Measurements from ENCODE around the gene KIF26B. TPM values are rescaled to one million over a fixed set of nuclear protein-coding genes. Genes with fewer than 3 reads are reported as not detected.
A peak's percentile ranks its signal among the peaks of the same experiment; 100 is the strongest.
"Not testable (repeated sequence)": the region's sequence is repeated elsewhere in the genome, so short reads cannot be mapped to it uniquely, and the experiment has no call there.

Gene KIF26B
- total and polyA plus RNA-seq, 8 donors, result 0.15 to 3.2 (median 0.89) TPM; not detected in 1

- TF ChIP-seq CTCF (IDR thresholded peaks at IDR 0.05) (no peak), POLR2A (IDR thresholded peaks at IDR 0.05) (no peak), EP300 (IDR thresholded peaks at IDR 0.05) (no peak), POLR2AphosphoS5 (IDR thresholded peaks at IDR 0.05) (no peak)
- Histone ChIP-seq H3K9me3 (no peaks in the 10 kb centered on the region), H3K27me3 (no peaks in the 10 kb centered on the region), H3K36me3 (no peaks in the 10 kb centered on the region), H3K4me1 (peaks cover 0 to 22% (median 0%) of the 10 kb centered on the region in 4 donors), H3K27ac (peak overlapping the region in 1 of 5 donors; percentile 5), H3K4me3 (no peak overlapping the region)
- intact Hi-C loops (cut with DNase I; ENCODE audit: low total_unique reads), result no loop called here
- 49 to 67% (median 60%) methylated on average over 4 of the region's 4 CpGs for WGBS, 5 donors
- DNase-seq, result no peak
Observed at GRCh38 chr1:245395680-245396079, 240.9 kb downstream of the KIF26B start.

- WGBS, 5 donors, result 69 to 85% (median 78%) methylated on average over 2 of the region's 2 CpGs
- Histone ChIP-seq H3K36me3 (no peaks in the 10 kb centered on the region), H3K9me3 (no peaks in the 10 kb centered on the region), H3K27me3 (no peaks in the 10 kb centered on the region), H3K27ac (no peak overlapping the region), H3K4me3 (no peak overlapping the region), H3K4me1 (peaks cover 0 to 22% (median 0%) of the 10 kb centered on the region in 4 donors)
- DNase-seq, result no peak
- TF ChIP-seq POLR2AphosphoS5 (IDR thresholded peaks at IDR 0.05) (no peak), CTCF (IDR thresholded peaks at IDR 0.05) (no peak), EP300 (IDR thresholded peaks at IDR 0.05) (no peak)
- intact Hi-C loops (cut with DNase I; ENCODE audit: low total_unique reads), result no loop called here
Observed at GRCh38 chr1:245396615-245397014, 241.8 kb downstream of the KIF26B start.

GRCh38 chr1:245397771-245398170, 243.0 kb downstream of the KIF26B start:
- Histone ChIP-seq H3K4me1 (peaks cover 0 to 22% (median 0%) of the 10 kb centered on the region in 4 donors), H3K27me3 (no peaks in the 10 kb centered on the region), H3K9me3 (no peaks in the 10 kb centered on the region), H3K36me3 (no peaks in the 10 kb centered on the region), H3K27ac (no peak overlapping the region), H3K4me3 (no peak overlapping the region)
- 63 to 77% (median 69%) methylated on average over 3 of the region's 3 CpGs for WGBS, 5 donors
- TF ChIP-seq EP300 (IDR thresholded peaks at IDR 0.05) (no peak), CTCF (IDR thresholded peaks at IDR 0.05) (no peak), POLR2AphosphoS5 (IDR thresholded peaks at IDR 0.05) (no peak), POLR2A (IDR thresholded peaks at IDR 0.05) (no peak)
- intact Hi-C loops (cut with DNase I; ENCODE audit: low total_unique reads), result no loop called here
- DNase-seq, result no peak

GRCh38 chr1:245398180-245398579, 243.4 kb downstream of the KIF26B start:
- intact Hi-C loops (cut with DNase I; ENCODE audit: low total_unique reads), result no loop called here
- H3K27me3 ChIP-seq, result no peaks in the 10 kb centered on the region
- whole genome bisulfite sequencing, 5 donors, result 32 to 71% (median 46%) methylated on average over 5 of the region's 5 CpGs
- H3K36me3 ChIP-seq, result no peaks in the 10 kb centered on the region
- no peak for DNase-seq
- TF ChIP-seq POLR2A (IDR thresholded peaks at IDR 0.05), result no peak
- peaks cover 0 to 22% (median 0%) of the 10 kb centered on the region in 4 donors for H3K4me1 ChIP-seq
- H3K9me3 ChIP-seq, result no peaks in the 10 kb centered on the region
- H3K4me3 ChIP-seq, result no peak overlapping the region
- H3K27ac ChIP-seq, result no peak overlapping the region

GRCh38 chr1:245401881-245402587, 247.2 kb downstream of the KIF26B start:
- DNase-seq, result no peak
- Histone ChIP-seq H3K36me3 (no peaks in the 10 kb centered on the region), H3K27ac (no peak overlapping the region), H3K27me3 (no peaks in the 10 kb centered on the region), H3K4me3 (no peak overlapping the region), H3K4me1 (peaks cover 0 to 2% (median 0%) of the 10 kb centered on the region in 4 donors), H3K9me3 (no peaks in the 10 kb centered on the region)
- intact Hi-C loops (cut with DNase I; ENCODE audit: low total_unique reads), result no loop called here
- 78 to 85% (median 82%) methylated on average over 7 of the region's 7 CpGs for WGBS, 5 donors
- TF ChIP-seq EP300 (IDR thresholded peaks at IDR 0.05), result no peak
- TF ChIP-seq POLR2AphosphoS5 (IDR thresholded peaks at IDR 0.05), result no peak
- no peak for TF ChIP-seq CTCF (IDR thresholded peaks at IDR 0.05)

GRCh38 chr1:245402998-245403397, 248.2 kb downstream of the KIF26B start:
- H3K27me3 ChIP-seq; intact Hi-C loops (cut with DNase I; ENCODE audit: low total_unique reads); H3K4me3 ChIP-seq; DNase-seq; H3K4me1 ChIP-seq; H3K27ac ChIP-seq; H3K9me3 ChIP-seq; H3K36me3 ChIP-seq: not testable (repeated sequence)
- 92 to 97% (median 95%) methylated on average over 4 of the region's 4 CpGs for WGBS, 5 donors

Measured in stomach (tissue), 9 donors.